ENCODE measurements around the gene PTBP2. TPM values are rescaled to one million over a fixed set of nuclear protein-coding genes. Genes with fewer than 3 reads are reported as not detected.

Gene PTBP2
- total RNA-seq, 1 experiment from 2014 or later: 29.1 TPM

GRCh38 chr1:96723377-96723776 is 1.8 kb downstream of the PTBP2 start:
- BruUV-seq (replicated peaks): no TSS peak
- Histone ChIP-seq H3K4me1 (ENCODE audit: insufficient read depth, low read length, poor library complexity, severe bottlenecking) (peaks cover 9% of the 10 kb centered on the region), H3K4me3 (ENCODE audit: low read depth, low read length, poor library complexity, severe bottlenecking) (peak overlapping the region; percentile 99), H3K36me3 (ENCODE audit: insufficient read depth, low read length, poor library complexity, severe bottlenecking) (peaks cover 44% of the 10 kb centered on the region), H3K27ac (ENCODE audit: low read depth, low read length, poor library complexity, severe bottlenecking) (no peak overlapping the region), H3K9me3 (ENCODE audit: low read depth, low read length, poor library complexity, severe bottlenecking) (no peaks in the 10 kb centered on the region), H3K27me3 (replicated peaks; ENCODE audit: insufficient read depth, low read depth, low read length, poor library complexity) (no peaks in the 10 kb centered on the region)
- POLR2A ChIA-PET (ENCODE audit: low non-redundant PET): no interaction called here
- no peak for DNase-seq (ENCODE audit: low spot score)
- CTCF ChIA-PET: no interaction called here
- no peak for TF ChIP-seq EZH2 (IDR thresholded peaks at IDR 0.05; ENCODE audit: borderline replicate concordance, low read depth, low read length, poor library complexity, severe bottlenecking)
- TF ChIP-seq CTCF (conservative IDR thresholded peaks at IDR 0.05; ENCODE audit: low read depth, low read length): no peak
- intact Hi-C loops (cut with micrococcal nuclease; ENCODE audit: unreplicated experiment): no loop called here

- no peak for TF ChIP-seq EZH2 (IDR thresholded peaks at IDR 0.05; ENCODE audit: borderline replicate concordance, low read depth, low read length, poor library complexity, severe bottlenecking)
- TF ChIP-seq CTCF (conservative IDR thresholded peaks at IDR 0.05; ENCODE audit: low read depth, low read length): no peak
- DNase-seq (ENCODE audit: low spot score): no peak
- H3K4me1 ChIP-seq (ENCODE audit: insufficient read depth, low read length, poor library complexity, severe bottlenecking): peaks cover 9% of the 10 kb centered on the region
- no peaks in the 10 kb centered on the region for H3K9me3 ChIP-seq (ENCODE audit: low read depth, low read length, poor library complexity, severe bottlenecking)
- no peaks in the 10 kb centered on the region for H3K27me3 ChIP-seq (replicated peaks; ENCODE audit: insufficient read depth, low read depth, low read length, poor library complexity)
- H3K36me3 ChIP-seq (ENCODE audit: insufficient read depth, low read length, poor library complexity, severe bottlenecking): peaks cover 49% of the 10 kb centered on the region
- CTCF ChIA-PET: no interaction called here
- H3K27ac ChIP-seq (ENCODE audit: low read depth, low read length, poor library complexity, severe bottlenecking): no peak overlapping the region
- BruUV-seq (replicated peaks): no TSS peak
- intact Hi-C loops (cut with micrococcal nuclease; ENCODE audit: unreplicated experiment): no loop called here
- POLR2A ChIA-PET (ENCODE audit: low non-redundant PET): no interaction called here
- H3K4me3 ChIP-seq (ENCODE audit: low read depth, low read length, poor library complexity, severe bottlenecking): peak overlapping the region; percentile 99
Measured at GRCh38 chr1:96723936-96724335, 2.4 kb downstream of the PTBP2 start.

GRCh38 chr1:96727860-96728259 is 6.3 kb downstream of the PTBP2 start:
- TF ChIP-seq EZH2 (IDR thresholded peaks at IDR 0.05; ENCODE audit: borderline replicate concordance, low read depth, low read length, poor library complexity, severe bottlenecking) (no peak), CTCF (conservative IDR thresholded peaks at IDR 0.05; ENCODE audit: low read depth, low read length) (no peak)
- BruUV-seq (replicated peaks): no TSS peak
- H3K27ac ChIP-seq (ENCODE audit: low read depth, low read length, poor library complexity, severe bottlenecking): no peak overlapping the region

More at GRCh38 chr1:96727860-96728259, 6.3 kb downstream of the PTBP2 start:
- Histone ChIP-seq H3K9me3 (ENCODE audit: low read depth, low read length, poor library complexity, severe bottlenecking) (no peaks in the 10 kb centered on the region), H3K27me3 (replicated peaks; ENCODE audit: insufficient read depth, low read depth, low read length, poor library complexity) (no peaks in the 10 kb centered on the region), H3K4me1 (ENCODE audit: insufficient read depth, low read length, poor library complexity, severe bottlenecking) (peaks cover 9% of the 10 kb centered on the region), H3K36me3 (ENCODE audit: insufficient read depth, low read length, poor library complexity, severe bottlenecking) (peaks cover 87% of the 10 kb centered on the region), H3K4me3 (ENCODE audit: low read depth, low read length, poor library complexity, severe bottlenecking) (no peak overlapping the region)
- CTCF ChIA-PET: no interaction called here
- POLR2A ChIA-PET (ENCODE audit: low non-redundant PET): interaction anchor here (0.6 kb wide), 1 partner anchor 431 kb away, joined by 3 read pairs; no protein-coding TSS in a partner anchor
- intact Hi-C loops (cut with micrococcal nuclease; ENCODE audit: unreplicated experiment): no loop called here
- DNase-seq (ENCODE audit: low spot score): no peak
